NB4 (cell line): Measurements from ENCODE around the gene COPZ1.
"Not testable (repeated sequence)": the region's sequence is repeated elsewhere in the genome, so short reads cannot be mapped to it uniquely, and the experiment has no call there.

Experiments
- DNase-seq: peaks from one replicate; pipeline ENCODE4 v3.0.0; 2010; ENCODE audit warnings: low read depth
- H3K4me3 ChIP-seq: one replicate; pipeline ENCODE4 v1.5.1; 2011; ENCODE audit warnings: mild to moderate bottlenecking, low read depth, low read length, moderate library complexity
- MYC ChIP-seq: IDR thresholded peaks from 2 replicates; pipeline ENCODE4 v1.6.1; 2011; ENCODE audit warnings: low read depth, low read length
- POLR2A ChIP-seq: IDR thresholded peaks from 2 replicates; pipeline ENCODE4 v1.6.1; 2011; ENCODE audit warnings: mild to moderate bottlenecking; ENCODE audit not compliant: insufficient read length; ENCODE audit errors: extremely low read depth
- TF ChIP-seq, protein P1 (sequence below): IDR thresholded peaks from 2 replicates; pipeline ENCODE4 v1.6.1; 2011; ENCODE audit warnings: low read depth, low read length
- TF ChIP-seq, protein P2 (sequence below): IDR thresholded peaks from one replicate; pipeline ENCODE4 v1.5.1; 2012; ENCODE audit warnings: low read depth, low read length

COPZ1 gene

DNA sequence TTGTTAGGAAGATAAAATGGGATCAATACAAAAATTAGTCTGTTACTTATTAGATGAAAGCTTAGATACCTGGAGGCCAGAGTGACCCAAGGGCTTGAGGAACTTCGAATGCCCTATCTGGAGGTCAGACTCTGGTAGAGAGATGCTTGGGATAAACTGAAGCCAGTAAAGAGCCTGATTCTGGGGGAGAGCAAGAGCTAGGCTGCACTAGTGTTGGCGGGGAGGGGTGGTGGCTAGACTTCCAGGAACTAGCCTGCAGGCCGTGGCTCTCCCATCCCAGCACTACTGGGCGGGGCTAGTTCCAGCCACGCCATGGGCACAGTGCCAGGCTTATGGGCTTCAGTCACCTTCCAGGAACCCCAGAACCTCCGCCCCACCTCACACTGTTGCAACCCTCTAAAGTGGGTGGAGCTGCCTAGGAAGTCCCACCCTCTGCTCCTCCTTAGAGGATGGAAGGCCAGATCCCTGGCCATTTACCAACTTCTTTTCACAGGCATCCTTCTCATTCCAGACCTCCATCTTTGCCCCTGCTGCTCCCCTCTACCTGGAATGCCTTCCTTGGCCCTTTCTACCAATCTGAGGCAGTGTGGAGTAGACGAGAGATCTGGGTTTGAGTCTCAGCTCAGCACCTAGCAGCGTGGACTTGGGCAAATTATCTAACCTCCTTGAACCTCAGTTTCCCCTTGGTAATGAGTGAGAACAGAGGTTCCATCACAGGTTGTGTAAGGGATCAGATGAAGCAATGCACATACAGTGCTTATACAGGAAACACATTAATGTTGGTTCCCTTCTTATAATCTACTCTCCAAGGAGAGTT, 17.8 kb upstream of the COPZ1 start:
- DNase-seq = peak; percentile 98
- TF ChIP-seq MYC = 0 out of 2 replicates have a peak, but pooled peaks have one; percentile 12
- TF ChIP-seq, protein P1, sequence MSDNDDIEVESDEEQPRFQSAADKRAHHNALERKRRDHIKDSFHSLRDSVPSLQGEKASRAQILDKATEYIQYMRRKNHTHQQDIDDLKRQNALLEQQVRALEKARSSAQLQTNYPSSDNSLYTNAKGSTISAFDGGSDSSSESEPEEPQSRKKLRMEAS = no peak
- no peak overlapping the region for H3K4me3 ChIP-seq

DNA sequence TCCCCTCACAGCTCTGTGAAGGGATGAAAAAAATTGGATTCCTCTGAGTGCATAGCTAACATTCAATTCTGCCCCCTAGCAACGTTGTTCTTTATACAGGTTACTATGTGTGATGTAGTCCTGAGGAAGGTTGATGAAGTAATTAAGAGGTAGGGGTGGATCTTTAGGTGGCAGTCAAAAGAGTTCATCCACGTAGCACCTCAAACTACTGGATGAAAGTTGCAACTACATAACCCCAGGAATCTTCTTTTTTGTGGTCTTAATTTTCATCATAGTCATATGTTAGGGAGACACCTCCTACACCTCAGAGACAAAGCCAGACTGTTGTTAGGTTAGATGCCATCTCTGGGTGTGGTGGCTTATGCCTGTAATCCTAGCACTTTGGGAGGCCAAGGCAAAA, 13.9 kb upstream of the COPZ1 start:
- TF ChIP-seq POLR2A (no peak), MYC (no peak)
- TF ChIP-seq, protein P2, sequence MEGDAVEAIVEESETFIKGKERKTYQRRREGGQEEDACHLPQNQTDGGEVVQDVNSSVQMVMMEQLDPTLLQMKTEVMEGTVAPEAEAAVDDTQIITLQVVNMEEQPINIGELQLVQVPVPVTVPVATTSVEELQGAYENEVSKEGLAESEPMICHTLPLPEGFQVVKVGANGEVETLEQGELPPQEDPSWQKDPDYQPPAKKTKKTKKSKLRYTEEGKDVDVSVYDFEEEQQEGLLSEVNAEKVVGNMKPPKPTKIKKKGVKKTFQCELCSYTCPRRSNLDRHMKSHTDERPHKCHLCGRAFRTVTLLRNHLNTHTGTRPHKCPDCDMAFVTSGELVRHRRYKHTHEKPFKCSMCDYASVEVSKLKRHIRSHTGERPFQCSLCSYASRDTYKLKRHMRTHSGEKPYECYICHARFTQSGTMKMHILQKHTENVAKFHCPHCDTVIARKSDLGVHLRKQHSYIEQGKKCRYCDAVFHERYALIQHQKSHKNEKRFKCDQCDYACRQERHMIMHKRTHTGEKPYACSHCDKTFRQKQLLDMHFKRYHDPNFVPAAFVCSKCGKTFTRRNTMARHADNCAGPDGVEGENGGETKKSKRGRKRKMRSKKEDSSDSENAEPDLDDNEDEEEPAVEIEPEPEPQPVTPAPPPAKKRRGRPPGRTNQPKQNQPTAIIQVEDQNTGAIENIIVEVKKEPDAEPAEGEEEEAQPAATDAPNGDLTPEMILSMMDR = no peak
- TF ChIP-seq, protein P1 = no peak
- no peak for DNase-seq

DNA sequence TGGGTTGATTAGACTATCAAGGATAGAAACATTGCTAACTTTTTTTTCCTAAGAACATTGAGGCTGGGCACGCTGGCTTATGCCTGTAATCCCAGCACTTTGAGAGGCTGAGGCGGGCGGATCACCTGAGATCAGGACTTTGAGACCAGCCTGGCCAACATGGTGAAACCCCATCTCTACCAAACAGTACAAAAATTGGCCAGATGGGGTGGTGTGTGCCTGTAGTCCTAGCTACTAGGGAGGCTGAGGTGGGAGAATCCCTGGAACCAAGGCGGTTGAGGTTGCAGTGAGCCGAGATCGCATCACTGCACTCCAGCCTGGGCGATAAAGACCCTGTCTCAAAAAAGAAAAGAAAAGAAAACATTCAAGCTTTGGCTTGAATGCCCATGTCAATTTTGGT, 12.6 kb upstream of the COPZ1 start:
- not testable (repeated sequence) for DNase-seq, H3K4me3 ChIP-seq

More for the DNA sequence above, 13.9 kb upstream of the COPZ1 start:
- H3K4me3 ChIP-seq = no peak overlapping the region

DNA sequence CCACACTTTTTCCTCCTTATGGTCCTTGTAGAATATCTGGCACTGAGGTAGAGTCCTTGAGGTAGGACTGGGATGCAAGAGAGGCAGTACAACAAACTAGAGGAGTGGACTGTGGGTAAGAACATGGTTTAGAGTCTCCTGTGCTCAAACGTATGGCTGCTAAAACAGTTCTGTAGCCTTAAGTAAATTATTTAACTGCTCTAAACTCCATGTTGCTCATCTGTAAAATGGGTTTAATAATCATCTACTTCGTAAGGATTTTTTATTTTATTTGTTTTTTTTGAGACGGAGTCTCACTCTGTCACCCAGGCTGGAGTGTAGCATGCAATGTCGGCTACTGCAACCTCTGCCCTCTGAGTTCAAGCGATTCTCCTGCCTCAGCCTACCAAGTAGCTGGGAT, 3.6 kb upstream of the COPZ1 start:
- TF ChIP-seq, protein P1 = no peak
- TF ChIP-seq, protein P2 = no peak
- no peak for TF ChIP-seq POLR2A
- TF ChIP-seq MYC = no peak
- H3K4me3 ChIP-seq = no peak overlapping the region
- no peak for DNase-seq

DNA sequence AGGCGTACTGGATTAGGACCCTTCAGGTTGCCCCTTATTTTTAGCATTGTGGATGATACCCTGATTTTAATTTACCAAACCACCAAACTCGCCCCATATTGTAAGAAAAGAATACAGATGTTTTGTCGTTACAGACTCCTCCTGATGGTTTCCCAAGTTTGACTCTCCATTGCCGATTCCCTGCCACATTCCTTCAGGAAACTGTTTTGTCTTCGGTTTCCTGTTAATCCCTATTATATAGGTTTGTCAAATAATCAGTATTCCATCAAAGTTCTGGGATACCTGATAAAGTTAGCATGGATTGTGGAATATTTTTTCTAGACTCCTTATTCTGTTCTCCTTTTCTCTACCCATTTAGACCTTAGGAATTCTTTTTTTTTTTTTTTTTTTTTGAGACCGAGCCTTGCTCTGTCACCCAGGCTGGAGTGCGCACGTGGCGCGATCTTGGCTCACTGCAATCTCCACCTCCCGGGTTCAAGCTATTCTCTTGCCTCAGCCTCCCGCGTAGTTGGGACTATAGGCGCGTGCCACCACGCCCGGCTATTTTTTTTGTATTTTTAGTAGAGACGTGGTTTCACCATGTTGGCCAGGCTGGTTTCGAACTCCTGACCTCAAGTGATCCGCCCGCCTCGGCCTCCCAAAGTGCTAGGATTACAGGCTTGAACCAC, 645 bp downstream of the COPZ1 start:
- not testable (repeated sequence) for DNase-seq
- H3K4me3 ChIP-seq = peak overlapping the region; percentile 96

DNA sequence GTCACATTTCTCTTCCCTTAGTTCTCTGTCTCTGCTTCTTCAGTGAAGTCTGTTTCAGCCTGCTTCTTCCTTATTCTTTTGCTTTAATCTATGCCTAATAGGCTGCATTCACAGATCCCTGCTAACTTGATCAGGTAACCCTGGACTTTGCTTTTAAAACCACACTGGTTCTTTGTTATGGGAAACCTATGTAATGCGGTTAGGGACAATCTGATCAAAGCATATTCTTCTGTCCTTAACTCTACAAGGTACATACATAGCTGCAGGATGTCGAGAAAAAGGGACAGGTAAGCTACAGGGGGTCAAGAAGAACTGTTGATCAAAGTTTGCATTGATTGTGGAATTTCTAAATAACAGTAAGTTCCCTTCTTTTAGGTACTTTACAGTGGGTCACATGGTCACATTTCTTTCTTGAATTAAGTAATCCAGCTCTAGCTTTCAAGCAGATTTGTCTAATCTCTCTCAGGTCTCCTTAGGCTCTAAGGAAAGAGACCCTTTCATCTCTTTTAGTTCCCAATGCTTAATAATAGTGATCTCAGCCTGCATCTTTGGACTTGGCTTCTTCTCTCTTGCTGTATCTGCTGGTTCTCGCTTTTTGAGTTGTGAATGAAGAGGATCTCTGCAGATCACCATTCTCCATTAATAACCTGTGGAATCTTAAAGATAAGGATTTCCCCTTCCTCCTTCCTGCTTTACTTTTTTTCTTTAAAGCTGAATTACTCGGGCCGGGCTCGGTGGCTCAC, 3.8 kb downstream of the COPZ1 start:
- H3K4me3 ChIP-seq = no peak overlapping the region
- TF ChIP-seq, protein P2 = no peak
- TF ChIP-seq MYC (no peak), POLR2A (no peak)
- TF ChIP-seq, protein P1 = no peak
- DNase-seq = no peak

DNA sequence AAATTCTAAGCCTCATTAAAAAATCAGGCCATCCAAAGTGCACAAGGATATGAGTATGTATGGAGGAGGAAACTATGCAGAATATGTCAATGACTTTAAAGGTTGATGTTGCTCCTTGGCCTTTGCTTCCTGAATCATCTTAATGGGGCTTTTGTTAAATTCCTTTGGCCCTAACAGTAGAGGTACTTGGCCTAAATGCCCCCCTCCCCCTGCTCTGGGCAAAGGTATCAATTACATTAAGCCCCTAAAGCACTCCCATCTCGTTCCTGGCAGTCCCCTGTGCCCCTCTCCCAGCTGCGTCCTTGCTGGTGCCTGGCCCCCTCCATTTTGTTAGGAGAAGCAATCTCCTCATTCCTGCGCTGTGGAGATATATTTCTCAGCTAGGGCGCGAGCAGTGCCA, 4.8 kb downstream of the COPZ1 start:
- TF ChIP-seq POLR2A = no peak
- TF ChIP-seq, protein P1 = no peak
- TF ChIP-seq, protein P2 = no peak
- no peak for TF ChIP-seq MYC
- H3K4me3 ChIP-seq = no peak overlapping the region
- no peak for DNase-seq
